Mucosa of stomach (tissue), 1 donor: ENCODE results near the gene TENM3.

ENCODE experiments used
- H3K27me3 ChIP-seq: one replicate; pipeline ENCODE4 v1.7.0; 2013; ENCODE audit warnings: mild to moderate bottlenecking, low read length; ENCODE audit not compliant: control insufficient read depth, insufficient read depth
- H3K36me3 ChIP-seq: one replicate; pipeline ENCODE4 v1.7.0; 2013; ENCODE audit warnings: low read length; ENCODE audit not compliant: control insufficient read depth, insufficient read depth
- H3K4me1 ChIP-seq: one replicate; pipeline ENCODE4 v1.7.0; 2013; ENCODE audit warnings: mild to moderate bottlenecking, low read length; ENCODE audit not compliant: control insufficient read depth, insufficient read depth
- H3K4me3 ChIP-seq: one replicate; pipeline ENCODE4 v1.7.0; 2013; ENCODE audit warnings: low read length
- H3K9ac ChIP-seq: one replicate; pipeline ENCODE4 v1.7.0; 2013; ENCODE audit warnings: mild to moderate bottlenecking, low read length, moderate library complexity
- H3K9me3 ChIP-seq: one replicate; pipeline ENCODE4 v1.7.0; 2013; ENCODE audit warnings: mild to moderate bottlenecking, low read length, moderate library complexity; ENCODE audit not compliant: control insufficient read depth
- donor health status: Pancreatic carcinoma.

The TENM3 gene

DNA sequence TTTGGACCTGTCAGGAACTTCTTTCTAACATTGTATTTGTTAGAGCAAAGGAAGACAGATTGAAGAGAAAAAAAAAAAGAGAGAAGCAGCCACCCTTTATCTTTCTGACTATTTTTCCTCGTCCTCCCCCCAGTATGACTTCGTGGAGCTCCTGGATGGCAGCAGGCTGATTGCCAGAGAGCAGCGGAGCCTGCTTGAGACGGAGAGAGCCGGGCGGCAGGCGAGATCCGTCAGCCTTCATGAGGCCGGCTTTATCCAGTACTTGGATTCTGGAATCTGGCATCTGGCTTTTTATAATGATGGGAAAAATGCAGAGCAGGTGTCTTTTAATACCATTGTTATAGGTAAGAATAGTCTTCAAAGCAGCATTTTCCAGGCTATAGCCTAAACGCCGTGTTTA lies 436.3 kb downstream of the TENM3 start:
- Histone ChIP-seq H3K27me3 (no peaks in the 10 kb centered on the region), H3K4me1 (no peaks in the 10 kb centered on the region), H3K36me3 (no peaks in the 10 kb centered on the region), H3K4me3 (no peak overlapping the region), H3K9me3 (no peaks in the 10 kb centered on the region), H3K9ac (no peak overlapping the region)

DNA sequence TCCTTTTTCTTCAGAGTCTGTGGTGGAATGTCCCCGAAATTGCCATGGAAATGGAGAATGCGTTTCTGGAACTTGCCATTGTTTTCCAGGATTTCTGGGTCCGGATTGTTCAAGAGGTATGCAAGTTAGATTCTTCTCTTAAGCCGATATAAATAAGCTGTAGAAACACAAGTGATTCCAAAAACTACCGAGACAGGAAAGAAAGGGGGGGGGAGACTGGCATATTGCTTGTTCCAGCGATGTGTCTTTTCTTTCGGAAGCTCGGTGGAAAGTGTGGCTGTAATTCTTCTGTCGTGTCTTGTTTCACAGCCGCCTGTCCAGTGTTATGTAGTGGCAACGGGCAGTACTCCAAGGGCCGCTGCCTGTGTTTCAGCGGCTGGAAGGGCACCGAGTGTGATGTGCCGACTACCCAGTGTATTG lies 437.0 kb downstream of the TENM3 start:
- H3K4me3 ChIP-seq, result no peak overlapping the region
- H3K36me3 ChIP-seq, result no peaks in the 10 kb centered on the region
- H3K9ac ChIP-seq, result no peak overlapping the region
- no peaks in the 10 kb centered on the region for H3K4me1 ChIP-seq
- H3K27me3 ChIP-seq, result no peaks in the 10 kb centered on the region
- no peaks in the 10 kb centered on the region for H3K9me3 ChIP-seq

DNA sequence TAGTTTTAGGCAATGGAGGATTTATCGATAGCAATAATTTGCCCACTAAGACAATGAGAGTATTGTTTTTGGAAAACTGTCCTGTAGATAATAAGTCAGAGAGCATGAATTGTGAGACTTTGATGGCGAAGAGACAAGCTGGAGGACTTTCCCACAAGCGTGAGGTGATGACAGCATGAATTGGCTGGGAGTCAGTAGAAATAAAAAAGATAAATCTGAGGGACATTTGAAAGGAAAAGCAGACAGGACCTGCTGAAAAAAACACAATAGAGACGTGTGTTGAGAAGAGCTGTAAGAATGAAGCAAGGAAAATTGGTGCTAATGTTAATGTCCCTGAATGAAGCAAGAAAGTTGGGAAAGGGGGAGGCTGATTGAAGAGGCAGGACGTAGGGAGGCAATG lies 440.5 kb downstream of the TENM3 start:
- Histone ChIP-seq H3K4me1 (no peaks in the 10 kb centered on the region), H3K9me3 (no peaks in the 10 kb centered on the region), H3K9ac (no peak overlapping the region), H3K36me3 (no peaks in the 10 kb centered on the region), H3K27me3 (no peaks in the 10 kb centered on the region), H3K4me3 (no peak overlapping the region)

DNA sequence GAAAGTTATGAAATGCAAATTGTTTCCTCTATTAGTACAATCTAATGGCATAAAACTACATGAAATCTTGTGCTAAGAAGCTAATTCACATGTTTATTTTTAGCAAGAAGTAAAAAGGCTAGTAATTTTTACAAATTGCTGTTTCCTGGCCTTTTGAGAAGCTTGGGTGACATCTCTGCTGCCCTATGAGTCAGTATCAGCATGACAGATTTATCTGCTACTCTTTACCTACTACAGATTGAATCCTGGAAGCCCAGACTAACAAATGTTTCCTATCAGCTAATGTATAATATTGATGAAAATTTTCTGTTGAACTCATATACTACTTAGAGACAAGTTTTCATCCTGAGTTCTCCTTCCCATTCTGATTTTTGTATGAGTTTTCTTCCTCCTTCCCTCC lies 441.6 kb downstream of the TENM3 start:
- H3K9me3 ChIP-seq, result no peaks in the 10 kb centered on the region

DNA sequence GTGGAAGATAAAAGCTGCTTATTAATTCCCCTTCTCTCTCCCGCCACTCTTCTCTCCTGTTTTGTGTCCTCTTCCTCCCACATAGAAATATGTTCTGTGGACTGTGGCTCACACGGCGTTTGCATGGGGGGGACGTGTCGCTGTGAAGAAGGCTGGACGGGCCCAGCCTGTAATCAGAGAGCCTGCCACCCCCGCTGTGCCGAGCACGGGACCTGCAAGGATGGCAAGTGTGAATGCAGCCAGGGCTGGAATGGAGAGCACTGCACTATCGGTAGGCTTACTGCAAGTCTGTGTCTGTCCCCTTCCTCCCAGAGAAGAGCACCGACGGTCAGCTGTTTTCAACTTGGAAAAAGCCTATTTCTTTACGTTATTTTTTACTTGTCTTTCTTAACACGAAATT lies 444.9 kb downstream of the TENM3 start:
- Histone ChIP-seq H3K4me1 (no peaks in the 10 kb centered on the region), H3K4me3 (no peak overlapping the region), H3K9ac (no peak overlapping the region), H3K36me3 (no peaks in the 10 kb centered on the region), H3K27me3 (no peaks in the 10 kb centered on the region), H3K9me3 (no peaks in the 10 kb centered on the region)

More for the DNA sequence above, 441.6 kb downstream of the TENM3 start:
- no peaks in the 10 kb centered on the region for H3K27me3 ChIP-seq
- H3K4me1 ChIP-seq, result no peaks in the 10 kb centered on the region
- H3K36me3 ChIP-seq, result no peaks in the 10 kb centered on the region
- H3K4me3 ChIP-seq, result no peak overlapping the region
- H3K9ac ChIP-seq, result no peak overlapping the region

DNA sequence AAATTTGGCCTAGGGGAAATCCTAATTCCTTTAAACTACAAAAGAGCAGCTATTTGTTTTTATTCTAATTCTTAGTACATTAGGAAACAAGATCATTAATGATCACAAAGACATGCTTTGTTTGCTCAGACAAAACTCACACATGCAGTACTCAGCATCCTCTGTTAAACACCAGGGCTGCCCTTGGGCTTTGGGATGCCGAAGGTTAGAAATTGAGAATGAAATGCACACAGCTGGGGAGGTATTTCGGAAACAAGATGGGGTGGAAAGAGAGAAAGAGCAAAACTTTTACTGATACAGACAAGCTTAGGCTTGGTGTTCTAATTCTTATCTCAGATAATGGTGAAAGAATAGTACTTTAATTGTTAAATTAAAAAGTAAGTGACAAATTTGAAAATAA lies 451.3 kb downstream of the TENM3 start:
- H3K9ac ChIP-seq, result no peak overlapping the region
- no peaks in the 10 kb centered on the region for H3K27me3 ChIP-seq
- no peaks in the 10 kb centered on the region for H3K4me1 ChIP-seq
- H3K4me3 ChIP-seq, result no peak overlapping the region
- no peaks in the 10 kb centered on the region for H3K9me3 ChIP-seq
- H3K36me3 ChIP-seq, result no peaks in the 10 kb centered on the region

DNA sequence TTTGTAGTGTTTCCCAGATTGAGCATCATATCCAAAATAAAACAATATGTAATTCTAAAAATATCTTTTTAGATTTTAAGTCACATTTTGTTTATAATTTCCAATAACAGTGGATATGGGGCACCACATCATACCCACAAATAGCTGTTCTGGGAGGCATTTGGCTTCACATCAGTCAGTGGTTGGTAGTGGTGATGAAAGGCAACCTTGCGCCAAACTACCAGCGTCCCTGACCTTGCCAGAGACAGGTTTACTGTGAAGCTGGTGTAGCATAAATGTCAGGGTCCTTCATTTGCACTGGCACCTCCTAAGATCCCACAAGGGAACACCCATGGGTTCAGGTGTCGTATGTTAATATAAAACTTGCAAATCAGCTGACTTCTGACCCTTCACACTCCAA lies 451.8 kb downstream of the TENM3 start:
- Histone ChIP-seq H3K4me3 (no peak overlapping the region), H3K9me3 (no peaks in the 10 kb centered on the region), H3K27me3 (no peaks in the 10 kb centered on the region), H3K9ac (no peak overlapping the region), H3K36me3 (no peaks in the 10 kb centered on the region), H3K4me1 (no peaks in the 10 kb centered on the region)

DNA sequence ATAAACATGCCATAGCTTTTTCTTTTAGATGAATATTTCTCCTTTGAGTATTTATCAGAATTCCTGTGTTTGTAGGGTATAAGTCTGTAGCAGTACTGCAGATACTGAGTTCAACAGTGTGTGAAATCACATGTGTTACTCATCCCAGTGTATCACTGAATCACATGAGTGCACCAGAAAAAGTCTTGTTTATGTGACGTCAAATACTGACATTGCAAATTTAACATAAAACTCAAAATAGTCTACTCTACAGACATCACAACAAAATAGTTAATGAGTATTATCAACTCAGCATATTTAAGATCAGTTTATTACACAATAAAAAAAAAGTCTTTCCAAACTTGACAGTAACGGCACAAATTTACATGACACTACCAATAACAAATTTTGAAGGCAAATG lies 452.6 kb downstream of the TENM3 start:
- no peaks in the 10 kb centered on the region for H3K4me1 ChIP-seq
- no peak overlapping the region for H3K4me3 ChIP-seq
- H3K27me3 ChIP-seq, result no peaks in the 10 kb centered on the region
- H3K36me3 ChIP-seq, result no peaks in the 10 kb centered on the region
- no peaks in the 10 kb centered on the region for H3K9me3 ChIP-seq
- no peak overlapping the region for H3K9ac ChIP-seq

DNA sequence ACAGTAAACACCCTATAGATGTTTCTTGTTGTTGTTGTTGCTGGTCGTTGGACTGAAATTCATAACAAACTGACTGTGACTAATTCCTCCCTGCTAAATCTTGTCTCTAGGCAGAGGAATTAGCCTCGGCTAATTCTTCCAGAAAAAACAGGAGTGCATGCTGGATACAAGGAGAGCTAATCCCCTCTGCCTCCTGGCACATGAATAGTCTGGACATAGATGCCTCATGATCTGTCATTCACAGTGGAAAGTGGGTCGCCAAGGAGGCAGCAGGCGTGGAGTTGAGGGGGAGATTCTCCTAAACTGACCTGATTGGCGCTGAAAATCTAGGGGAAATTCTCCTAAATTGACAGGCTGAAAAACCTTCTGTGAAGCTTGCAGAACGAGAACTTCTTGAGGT lies 453.9 kb downstream of the TENM3 start:
- no peaks in the 10 kb centered on the region for H3K4me1 ChIP-seq
- H3K36me3 ChIP-seq, result no peaks in the 10 kb centered on the region
- H3K9me3 ChIP-seq, result no peaks in the 10 kb centered on the region
- no peak overlapping the region for H3K4me3 ChIP-seq
- H3K27me3 ChIP-seq, result no peaks in the 10 kb centered on the region
- no peak overlapping the region for H3K9ac ChIP-seq

DNA sequence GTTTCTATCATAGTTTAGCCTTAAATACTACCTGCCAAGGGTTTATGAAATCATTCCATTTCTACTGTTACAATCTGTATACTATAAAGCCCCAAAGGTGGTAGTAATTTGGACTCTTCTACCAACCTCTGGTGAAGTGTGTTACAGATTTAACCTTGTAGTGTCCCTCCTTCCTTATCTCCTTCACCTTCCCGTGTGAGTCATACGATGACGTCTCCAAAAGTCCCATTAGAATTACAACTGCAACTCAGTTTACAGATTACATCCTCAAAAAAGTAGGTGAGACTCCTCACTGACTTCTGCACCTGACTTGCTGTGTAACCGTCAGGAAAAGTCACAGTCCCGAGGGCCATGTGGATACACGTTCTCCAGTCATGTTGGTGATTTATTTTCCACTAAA lies 455.0 kb downstream of the TENM3 start:
- H3K9ac ChIP-seq, result no peak overlapping the region
- H3K4me1 ChIP-seq, result no peaks in the 10 kb centered on the region
- no peaks in the 10 kb centered on the region for H3K36me3 ChIP-seq
- H3K9me3 ChIP-seq, result no peaks in the 10 kb centered on the region
- no peaks in the 10 kb centered on the region for H3K27me3 ChIP-seq
- H3K4me3 ChIP-seq, result no peak overlapping the region

DNA sequence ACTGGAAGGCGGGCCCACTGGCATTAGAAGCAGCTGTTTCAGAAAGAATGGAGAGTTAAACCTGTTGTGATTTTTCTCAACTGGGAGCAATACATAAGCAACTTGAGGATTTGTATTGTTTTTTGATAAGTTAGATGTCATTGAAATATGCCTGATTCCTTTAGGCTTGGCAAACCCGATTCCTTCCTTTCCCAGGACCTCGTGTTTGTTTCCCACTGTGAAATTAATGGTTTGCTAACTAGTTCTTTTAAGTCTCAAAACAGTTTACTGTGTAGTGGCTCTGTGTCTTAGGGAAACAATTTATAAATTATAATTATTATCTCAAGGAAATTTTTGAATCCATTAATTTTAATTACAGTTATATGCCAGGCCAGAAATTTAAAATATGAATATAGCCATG lies 456.0 kb downstream of the TENM3 start:
- H3K9ac ChIP-seq, result no peak overlapping the region
- no peaks in the 10 kb centered on the region for H3K4me1 ChIP-seq
- H3K4me3 ChIP-seq, result no peak overlapping the region
- no peaks in the 10 kb centered on the region for H3K9me3 ChIP-seq
- H3K27me3 ChIP-seq, result no peaks in the 10 kb centered on the region
- H3K36me3 ChIP-seq, result no peaks in the 10 kb centered on the region

DNA sequence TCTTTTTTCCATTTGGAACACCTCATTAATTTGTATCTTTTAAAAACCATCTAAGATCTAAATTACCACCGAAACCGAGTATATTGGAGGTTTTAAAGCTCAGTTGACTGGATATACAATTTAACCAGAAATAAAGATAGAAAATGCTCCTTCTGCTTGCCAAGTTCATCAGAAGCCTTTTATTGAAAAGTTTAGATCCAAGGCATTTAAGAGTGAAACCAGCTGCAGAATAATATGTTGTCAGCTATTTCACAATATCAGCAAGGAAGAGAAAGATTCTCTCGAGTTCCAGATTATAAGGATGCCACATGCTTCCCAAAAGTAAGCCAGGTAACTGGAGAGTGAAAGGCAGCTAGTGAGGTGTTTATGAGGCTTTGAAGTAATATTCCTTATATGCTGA lies 456.6 kb downstream of the TENM3 start:
- Histone ChIP-seq H3K9me3 (no peaks in the 10 kb centered on the region), H3K9ac (no peak overlapping the region), H3K4me1 (no peaks in the 10 kb centered on the region), H3K4me3 (no peak overlapping the region), H3K36me3 (no peaks in the 10 kb centered on the region), H3K27me3 (no peaks in the 10 kb centered on the region)

DNA sequence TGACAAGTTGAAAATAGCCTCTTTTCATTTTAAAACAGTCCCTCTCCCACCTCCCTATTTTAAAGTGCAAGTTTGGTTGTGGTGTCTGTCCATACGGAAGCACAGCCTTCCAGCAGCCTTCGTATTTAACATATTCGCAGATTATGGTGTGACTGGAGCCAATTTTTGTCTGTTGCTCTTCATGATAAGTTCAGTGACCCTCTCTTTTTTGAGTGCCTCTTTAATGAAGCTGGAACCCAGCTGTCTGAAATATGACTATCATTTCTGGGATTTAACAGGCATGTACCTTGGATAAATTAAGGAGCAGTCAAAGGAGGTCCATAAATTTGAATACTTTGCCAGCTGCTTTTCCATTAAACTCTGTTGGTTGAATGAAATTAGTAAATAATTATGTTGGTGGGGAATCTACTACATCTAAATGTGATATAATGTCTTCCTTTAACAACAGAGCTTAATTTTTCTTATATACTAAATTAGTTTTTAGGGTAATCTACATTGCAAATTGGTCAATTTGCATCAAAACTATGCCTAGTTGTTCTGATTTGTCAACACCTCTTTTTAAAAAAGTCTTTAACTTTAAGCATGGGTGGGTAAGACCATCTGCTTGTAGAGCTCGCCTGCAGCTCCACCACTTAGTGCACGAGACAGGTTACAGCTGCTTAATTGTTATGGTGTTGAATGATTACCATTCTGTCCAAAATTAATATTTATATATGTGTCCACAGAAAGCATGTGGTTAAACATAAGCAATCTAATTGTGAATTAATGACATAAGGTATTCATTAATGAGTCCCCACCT lies 457.4 kb downstream of the TENM3 start:
- no peaks in the 10 kb centered on the region for H3K27me3 ChIP-seq
- H3K9me3 ChIP-seq, result no peaks in the 10 kb centered on the region

More for the DNA sequence above, 457.4 kb downstream of the TENM3 start:
- H3K36me3 ChIP-seq, result no peaks in the 10 kb centered on the region
- H3K4me1 ChIP-seq, result no peaks in the 10 kb centered on the region
- H3K4me3 ChIP-seq, result no peak overlapping the region
- H3K9ac ChIP-seq, result no peak overlapping the region
